Purkinje cell (primary cell): Measurements from ENCODE around the gene CAD. TPM values are rescaled to one million over a fixed set of nuclear protein-coding genes. Genes with fewer than 3 reads are reported as not detected.

Experiments
- polyA plus RNA-seq: library from polyadenylated mRNA; unstranded; fragments of >200 nt; fragmentation: Nextera tagmentation; gene quantifications from 2 replicates; pipeline ENCODE4 v1.2.1, GENCODE V29; 2014

The CAD gene
- polyA plus RNA-seq: 4.1 and 4.9 TPM in 2 replicates

DNA sequence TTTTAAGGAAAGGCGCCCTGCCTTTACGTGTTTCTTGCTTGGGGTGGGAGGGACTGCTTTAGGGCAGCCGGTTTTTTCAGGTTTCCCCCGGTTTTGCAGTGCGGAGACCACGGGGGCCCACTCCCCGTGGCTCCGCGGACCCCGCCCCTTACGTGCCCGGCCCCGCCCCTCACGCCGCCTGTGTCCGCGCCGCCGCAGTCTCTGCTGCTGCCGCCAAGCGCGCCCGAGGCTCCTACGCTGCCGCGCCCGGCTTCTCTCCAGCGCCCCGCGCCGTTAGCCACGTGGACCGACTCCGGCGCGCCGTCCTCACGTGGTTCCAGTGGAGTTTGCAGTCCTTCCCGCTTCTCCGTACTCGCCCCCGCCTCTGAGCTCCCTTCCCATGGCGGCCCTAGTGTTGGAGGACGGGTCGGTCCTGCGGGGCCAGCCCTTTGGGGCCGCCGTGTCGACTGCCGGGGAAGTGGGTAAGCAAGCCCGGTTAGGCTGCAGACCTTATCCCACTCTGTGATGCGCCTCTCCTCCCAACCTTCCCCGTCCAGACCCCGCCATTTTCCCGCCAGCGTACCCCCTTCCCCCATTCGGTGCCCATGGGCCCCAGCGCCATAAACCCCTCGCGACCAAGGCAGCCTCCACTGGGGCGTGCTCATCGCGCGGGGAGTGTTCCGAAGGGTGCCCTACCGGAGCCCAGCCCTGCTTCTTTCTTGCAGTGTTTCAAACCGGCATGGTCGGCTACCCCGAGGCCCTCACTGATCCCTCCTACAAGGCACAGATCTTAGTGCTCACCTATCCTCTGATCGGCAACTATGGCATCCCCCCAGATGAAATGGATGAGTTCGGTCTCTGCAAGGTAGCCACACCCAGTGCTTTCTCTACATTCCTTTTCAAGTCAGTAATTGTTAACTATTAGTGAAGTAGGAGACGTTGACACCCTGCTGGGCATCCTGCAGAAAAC lies at the start of gene CAD:
CAD (plus strand) TSS at position 197 of the 949 bp plus-strand sequence; CDS start at position 380, 183 bp downstream.

DNA sequence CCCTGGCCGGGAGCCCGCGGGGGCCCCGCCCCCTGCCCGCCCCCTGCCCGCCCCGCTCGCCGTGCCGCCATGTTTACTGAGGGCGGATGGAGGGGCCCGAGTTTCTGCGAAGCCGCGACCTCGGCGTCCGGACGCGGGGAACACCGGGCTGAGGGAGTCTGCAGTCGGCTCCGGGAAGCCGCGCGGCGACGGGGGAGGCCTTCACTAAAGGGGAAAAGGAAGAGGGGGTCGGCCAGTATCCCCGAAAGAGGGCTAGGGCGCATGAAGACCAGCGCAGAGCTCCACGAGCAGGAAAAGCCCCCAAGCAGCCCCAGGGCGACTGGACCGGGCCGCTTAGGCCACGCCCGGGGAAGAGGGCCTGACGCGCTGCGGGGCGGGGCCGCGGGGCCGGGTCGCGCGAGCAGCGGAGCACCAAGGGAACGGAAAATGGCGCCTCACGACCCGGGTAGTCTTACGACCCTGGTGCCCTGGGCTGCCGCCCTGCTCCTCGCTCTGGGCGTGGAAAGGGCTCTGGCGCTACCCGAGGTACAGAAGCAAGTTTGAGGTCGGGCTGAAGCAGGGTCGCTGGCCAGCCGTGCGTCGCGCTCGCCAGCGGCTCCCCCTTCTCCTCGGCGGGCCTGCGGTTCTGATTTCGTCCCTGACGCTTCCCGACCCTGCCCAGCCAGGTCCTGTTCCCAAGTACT lies 5.1 kb upstream of the CAD start, which contains the start of the genes ATRAID and SLC5A6:
ATRAID (plus strand) TSS at position 99 of the 683 bp plus-strand sequence; CDS start at position 427, 328 bp downstream.
SLC5A6 (minus strand) TSS at position 326 of the 683 bp plus-strand sequence. CDS start 4,618 bp downstream, outside the sequence.

GRCh38 chr2:27262379-27263286 lies 45.5 kb downstream of the CAD start, which contains the start of gene SLC30A3:
Gene SLC30A3 (minus strand): TSS chr2:27263047. CDS start chr2:27262906, 141 bp downstream.

GRCh38 chr2:27275211-27276150 lies 58.3 kb downstream of the CAD start, which contains the start of gene DNAJC5G:
Gene DNAJC5G (plus strand): TSS chr2:27275433. CDS start chr2:27276729, 1,296 bp downstream.

DNA sequence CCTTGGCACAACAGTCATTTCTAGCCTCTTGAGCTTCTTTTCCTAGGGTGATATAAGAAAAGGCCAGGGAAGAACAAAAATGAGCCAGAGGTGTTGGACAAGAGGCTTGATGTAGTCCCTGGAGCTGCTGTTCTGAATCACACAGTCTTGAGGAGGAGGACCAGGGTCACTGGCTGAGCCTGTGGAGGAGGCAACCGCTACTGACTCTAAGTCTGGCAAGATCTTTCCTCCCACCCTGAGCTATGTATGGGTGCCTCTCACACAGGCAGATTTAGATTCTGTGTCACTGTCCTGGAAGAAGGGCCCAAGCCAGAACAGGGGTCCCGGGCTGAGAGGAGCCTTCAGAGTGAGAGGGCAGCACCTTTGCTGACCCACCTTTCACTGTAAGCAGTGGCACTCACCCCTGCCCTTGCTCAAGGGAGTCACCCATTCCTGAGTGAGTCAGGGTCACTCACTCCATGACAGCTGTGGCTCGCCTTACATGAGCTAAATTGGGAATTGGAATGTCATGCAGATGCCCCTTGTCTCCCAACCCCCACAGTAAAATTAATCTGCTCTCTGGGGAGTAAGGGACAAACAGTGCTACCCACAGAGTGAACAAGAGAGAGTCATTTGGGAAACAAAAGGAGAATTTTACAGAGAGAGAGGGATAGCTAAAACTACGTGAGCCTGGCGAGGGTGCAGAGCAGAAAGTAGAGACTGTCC lies 64.8 kb downstream of the CAD start, which contains the start of gene TRIM54:
TRIM54 (plus strand) TSS at position 575 of the 705 bp plus-strand sequence. CDS start 303 bp downstream, outside the sequence.

Other genes starting within 250 kb of the CAD start
- gene MAPRE3, start 246.7 kb upstream of the CAD start, polyA plus RNA-seq: 17.4 and 20.0 TPM in 2 replicates
- 11.2 and 12.8 TPM in 2 replicates for gene TMEM214, start 184.4 kb upstream of the CAD start, polyA plus RNA-seq
- gene AGBL5, start 165.7 kb upstream of the CAD start, polyA plus RNA-seq: 2.1 and 2.3 TPM in 2 replicates
- gene OST4, start 145.7 kb upstream of the CAD start, polyA plus RNA-seq: 651 and 832 TPM in 2 replicates
- not detected in 2 replicates for gene EMILIN1, start 138.8 kb upstream of the CAD start, polyA plus RNA-seq
- 0.28 and 1.3 TPM in 2 replicates for gene KHK, start 130.6 kb upstream of the CAD start, polyA plus RNA-seq
- 28.9 and 37.0 TPM in 2 replicates for gene CGREF1, start 98.2 kb upstream of the CAD start, polyA plus RNA-seq
- gene ABHD1, start 93.6 kb upstream of the CAD start, polyA plus RNA-seq: not detected in 2 replicates
- 13.8 and 25.2 TPM in 2 replicates for gene PREB, start 82.7 kb upstream of the CAD start, polyA plus RNA-seq
- gene PRR30, start 78.0 kb upstream of the CAD start, polyA plus RNA-seq: not detected in 2 replicates
- not detected in 2 replicates for gene TCF23, start 68.4 kb upstream of the CAD start, polyA plus RNA-seq
- 123 and 146 TPM in 2 replicates for gene ATRAID, start 5.3 kb upstream of the CAD start, polyA plus RNA-seq
- gene SLC5A6, start 5.1 kb upstream of the CAD start, polyA plus RNA-seq: 7.2 and 9.7 TPM in 2 replicates
- 6.0 TPM in 1 of 2 replicates, not detected in the other for gene SLC30A3, start 45.7 kb downstream of the CAD start, polyA plus RNA-seq
- gene DNAJC5G, start 58.1 kb downstream of the CAD start, polyA plus RNA-seq: not detected in 2 replicates
- gene TRIM54, start 65.1 kb downstream of the CAD start, polyA plus RNA-seq: not detected in 2 replicates
- 0.43 TPM in 1 of 2 replicates, not detected in the other for gene UCN, start 91.1 kb downstream of the CAD start, polyA plus RNA-seq
- 142 and 167 TPM in 2 replicates for gene MPV17, start 105.7 kb downstream of the CAD start, polyA plus RNA-seq
- gene GTF3C2, start 139.4 kb downstream of the CAD start, polyA plus RNA-seq: 20.5 and 37.4 TPM in 2 replicates
- 18.7 and 31.8 TPM in 2 replicates for gene EIF2B4, start 153.0 kb downstream of the CAD start, polyA plus RNA-seq
- gene SNX17, start 153.2 kb downstream of the CAD start, polyA plus RNA-seq: 31.2 and 34.0 TPM in 2 replicates
- 0.47 and 3.0 TPM in 2 replicates for gene ZNF513, start 163.4 kb downstream of the CAD start, polyA plus RNA-seq
- 16.7 and 18.0 TPM in 2 replicates for gene PPM1G, start 192.2 kb downstream of the CAD start, polyA plus RNA-seq
- gene NRBP1, start 211.3 kb downstream of the CAD start, polyA plus RNA-seq: 22.5 and 31.9 TPM in 2 replicates
- 2.8 and 12.7 TPM in 2 replicates for gene KRTCAP3, start 225.0 kb downstream of the CAD start, polyA plus RNA-seq